Liver (tissue), 3 donors: ENCODE data around the gene CACNA1D.

Experiments used
- GABPA ChIP-seq, 2 donors: IDR thresholded peaks in 1 of 2; conservative IDR thresholded peaks in 1 of 2; 2 replicates each; pipeline ENCODE4 v1.6.1; 2016; ENCODE audit warnings: antibody characterized with exemption in 2 of 2, mild to moderate bottlenecking in 1 of 2, moderate library complexity in 1 of 2
- MAX ChIP-seq: IDR thresholded peaks from 2 replicates; pipeline ENCODE4 v1.6.1; 2016; ENCODE audit warnings: antibody characterized with exemption
- RAD21 ChIP-seq, 2 donors: IDR thresholded peaks; 2 replicates each; pipeline ENCODE4 v1.6.1; 2016; ENCODE audit warnings: antibody characterized with exemption in 2 of 2, mild to moderate bottlenecking in 2 of 2
- SP1 ChIP-seq: IDR thresholded peaks from 2 replicates; pipeline ENCODE4 v1.6.1; 2018; ENCODE audit warnings: antibody characterized with exemption, mild to moderate bottlenecking
- TAF1 ChIP-seq: conservative IDR thresholded peaks from 2 replicates; pipeline ENCODE4 v1.6.1; 2016; ENCODE audit warnings: antibody characterized with exemption, mild to moderate bottlenecking
- ZBTB33 ChIP-seq: IDR thresholded peaks from 2 replicates; pipeline ENCODE4 v1.6.1; 2016; ENCODE audit warnings: antibody characterized with exemption
- TF ChIP-seq, protein P1 (sequence below): IDR thresholded peaks from 2 replicates; pipeline ENCODE4 v1.6.1; 2016; ENCODE audit warnings: antibody characterized with exemption, mild to moderate bottlenecking
- TF ChIP-seq, protein P2 (sequence below): fragments of 150-350 bp; IDR thresholded peaks from 2 replicates; pipeline ENCODE4 v1.5.1; 2017; ENCODE audit warnings: improper control_type of control experiment, low read depth, low read length; ENCODE audit not compliant: missing input control
- donor health status: healthy.
- donor health status: healthy.

DNA sequence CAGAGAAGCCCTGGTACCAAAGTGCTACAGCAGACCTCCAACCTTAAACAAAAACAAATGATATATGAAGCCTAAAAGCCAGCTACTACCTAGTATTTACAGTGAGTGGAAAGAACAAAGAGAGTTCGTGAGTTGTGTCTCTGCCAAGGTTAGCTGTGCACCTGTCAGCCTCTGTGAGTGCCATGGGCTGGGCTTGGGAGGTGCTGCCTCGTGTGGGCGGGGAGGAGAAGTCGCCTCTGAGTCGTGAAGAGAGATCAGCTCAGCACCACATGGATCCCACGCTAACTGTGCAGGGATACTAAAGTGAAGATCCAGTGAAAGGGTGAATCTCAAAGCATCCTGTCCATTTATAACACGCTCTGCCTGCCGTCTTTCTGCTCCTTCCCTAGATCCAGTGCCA is 249.9 kb downstream of the CACNA1D start:
- TF ChIP-seq ZBTB33 (no peak), TAF1 (no peak), MAX (no peak), RAD21 (IDR thresholded peaks at IDR 0.05) (no peak), GABPA (IDR thresholded peaks at IDR 0.05 in 1 of 2, conservative IDR thresholded peaks at IDR 0.05 in 1 of 2) (no peak), SP1 (no peak)
- TF ChIP-seq, protein P1, sequence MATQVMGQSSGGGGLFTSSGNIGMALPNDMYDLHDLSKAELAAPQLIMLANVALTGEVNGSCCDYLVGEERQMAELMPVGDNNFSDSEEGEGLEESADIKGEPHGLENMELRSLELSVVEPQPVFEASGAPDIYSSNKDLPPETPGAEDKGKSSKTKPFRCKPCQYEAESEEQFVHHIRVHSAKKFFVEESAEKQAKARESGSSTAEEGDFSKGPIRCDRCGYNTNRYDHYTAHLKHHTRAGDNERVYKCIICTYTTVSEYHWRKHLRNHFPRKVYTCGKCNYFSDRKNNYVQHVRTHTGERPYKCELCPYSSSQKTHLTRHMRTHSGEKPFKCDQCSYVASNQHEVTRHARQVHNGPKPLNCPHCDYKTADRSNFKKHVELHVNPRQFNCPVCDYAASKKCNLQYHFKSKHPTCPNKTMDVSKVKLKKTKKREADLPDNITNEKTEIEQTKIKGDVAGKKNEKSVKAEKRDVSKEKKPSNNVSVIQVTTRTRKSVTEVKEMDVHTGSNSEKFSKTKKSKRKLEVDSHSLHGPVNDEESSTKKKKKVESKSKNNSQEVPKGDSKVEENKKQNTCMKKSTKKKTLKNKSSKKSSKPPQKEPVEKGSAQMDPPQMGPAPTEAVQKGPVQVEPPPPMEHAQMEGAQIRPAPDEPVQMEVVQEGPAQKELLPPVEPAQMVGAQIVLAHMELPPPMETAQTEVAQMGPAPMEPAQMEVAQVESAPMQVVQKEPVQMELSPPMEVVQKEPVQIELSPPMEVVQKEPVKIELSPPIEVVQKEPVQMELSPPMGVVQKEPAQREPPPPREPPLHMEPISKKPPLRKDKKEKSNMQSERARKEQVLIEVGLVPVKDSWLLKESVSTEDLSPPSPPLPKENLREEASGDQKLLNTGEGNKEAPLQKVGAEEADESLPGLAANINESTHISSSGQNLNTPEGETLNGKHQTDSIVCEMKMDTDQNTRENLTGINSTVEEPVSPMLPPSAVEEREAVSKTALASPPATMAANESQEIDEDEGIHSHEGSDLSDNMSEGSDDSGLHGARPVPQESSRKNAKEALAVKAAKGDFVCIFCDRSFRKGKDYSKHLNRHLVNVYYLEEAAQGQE: no peak
- TF ChIP-seq, protein P2, sequence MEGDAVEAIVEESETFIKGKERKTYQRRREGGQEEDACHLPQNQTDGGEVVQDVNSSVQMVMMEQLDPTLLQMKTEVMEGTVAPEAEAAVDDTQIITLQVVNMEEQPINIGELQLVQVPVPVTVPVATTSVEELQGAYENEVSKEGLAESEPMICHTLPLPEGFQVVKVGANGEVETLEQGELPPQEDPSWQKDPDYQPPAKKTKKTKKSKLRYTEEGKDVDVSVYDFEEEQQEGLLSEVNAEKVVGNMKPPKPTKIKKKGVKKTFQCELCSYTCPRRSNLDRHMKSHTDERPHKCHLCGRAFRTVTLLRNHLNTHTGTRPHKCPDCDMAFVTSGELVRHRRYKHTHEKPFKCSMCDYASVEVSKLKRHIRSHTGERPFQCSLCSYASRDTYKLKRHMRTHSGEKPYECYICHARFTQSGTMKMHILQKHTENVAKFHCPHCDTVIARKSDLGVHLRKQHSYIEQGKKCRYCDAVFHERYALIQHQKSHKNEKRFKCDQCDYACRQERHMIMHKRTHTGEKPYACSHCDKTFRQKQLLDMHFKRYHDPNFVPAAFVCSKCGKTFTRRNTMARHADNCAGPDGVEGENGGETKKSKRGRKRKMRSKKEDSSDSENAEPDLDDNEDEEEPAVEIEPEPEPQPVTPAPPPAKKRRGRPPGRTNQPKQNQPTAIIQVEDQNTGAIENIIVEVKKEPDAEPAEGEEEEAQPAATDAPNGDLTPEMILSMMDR: no peak
